ENCODE measurements around the gene SLC25A26. TPM values are rescaled to one million over a fixed set of nuclear protein-coding genes. Genes with fewer than 3 reads are reported as not detected.
A peak's percentile ranks its signal among the peaks of the same experiment; 100 is the strongest.
"Not testable (repeated sequence)": the region's sequence is repeated elsewhere in the genome, so short reads cannot be mapped to it uniquely, and the experiment has no call there.

Gene SLC25A26
- total RNA-seq, 2 donors from 2014 or later, result 27.1 to 32.6 TPM

DNA sequence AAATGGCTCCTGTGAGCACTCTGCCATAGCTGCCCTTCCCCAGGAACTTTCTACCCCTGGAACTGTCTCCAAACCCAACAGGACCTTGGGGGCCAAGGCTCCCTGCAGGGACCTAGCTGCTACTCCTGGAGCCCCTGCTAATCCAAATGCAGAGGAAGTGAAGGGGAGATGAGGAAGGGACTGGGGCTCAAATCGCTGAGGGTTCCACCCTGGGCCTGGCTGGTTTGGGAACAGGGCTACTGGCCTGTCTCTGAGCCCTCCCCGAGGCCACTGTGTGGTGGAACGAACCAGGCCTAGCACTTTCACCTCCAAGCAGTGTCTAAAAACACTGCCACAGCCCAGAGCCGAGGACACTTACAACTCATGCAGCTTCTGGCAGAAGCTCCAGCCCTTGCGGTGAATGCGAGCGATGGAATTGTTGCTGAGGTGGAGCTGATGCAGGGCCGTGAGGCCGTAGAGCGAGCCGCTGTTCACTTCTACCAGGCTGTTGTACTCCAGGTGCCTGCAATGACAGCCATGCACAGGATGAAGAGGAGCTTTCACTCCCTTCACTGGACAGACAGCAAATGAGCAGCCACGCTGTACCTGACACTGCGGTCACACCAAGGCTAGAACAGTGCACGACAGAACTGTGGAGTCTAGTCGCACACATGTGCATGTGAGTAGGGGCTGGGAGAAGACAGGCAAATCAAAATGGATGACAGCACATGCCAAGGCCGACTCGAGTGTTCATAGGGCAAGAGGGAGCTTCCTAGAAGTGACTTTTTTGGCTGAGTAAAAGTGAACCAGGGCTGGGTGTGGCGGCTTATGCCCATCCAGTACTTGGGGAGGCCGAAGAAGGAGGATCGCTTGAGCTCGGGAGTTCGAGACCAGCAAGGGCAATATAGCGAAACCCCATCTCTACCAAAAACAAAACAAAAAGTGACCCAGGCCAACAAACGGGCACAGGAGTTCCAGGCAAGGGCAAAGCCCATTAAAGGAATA lies 189.3 kb downstream of the SLC25A26 start:
- Mint-ChIP-seq H3K27ac (peak overlapping the region; percentile 74), H3K4me1 (peaks cover 4% of the 10 kb centered on the region), H3K9me3 (no peaks in the 10 kb centered on the region), H3K4me3 (no peak overlapping the region), H3K36me3 (ENCODE audit: low read depth) (peaks cover 99% of the 10 kb centered on the region), H3K27me3 (no peaks in the 10 kb centered on the region)
- ATAC-seq (replicated peaks), result no peak

DNA sequence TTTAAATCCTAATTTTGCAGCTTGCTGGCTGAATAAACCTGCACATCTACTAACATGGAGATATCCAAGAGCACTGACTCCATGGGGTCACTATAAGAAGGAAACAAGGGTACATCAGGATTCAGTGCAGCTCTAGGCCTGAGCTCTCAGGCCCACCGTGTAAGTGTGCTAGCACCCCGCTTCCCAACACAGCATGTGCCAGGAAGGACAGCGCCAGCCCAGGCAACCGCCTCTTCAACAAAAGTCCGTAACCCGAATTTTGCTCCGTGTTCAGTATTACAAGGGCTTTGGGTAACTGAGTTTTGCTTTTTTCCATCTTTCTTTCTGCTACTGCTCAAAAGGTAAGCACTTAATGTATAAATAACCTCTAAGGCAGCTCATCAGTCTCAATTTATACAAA lies 190.2 kb downstream of the SLC25A26 start:
- ATAC-seq (replicated peaks), result no peak
- Mint-ChIP-seq H3K4me1 (peaks cover 4% of the 10 kb centered on the region), H3K27ac (peak overlapping the region; percentile 74), H3K36me3 (ENCODE audit: low read depth) (peaks cover 100% of the 10 kb centered on the region), H3K4me3 (no peak overlapping the region), H3K9me3 (no peaks in the 10 kb centered on the region), H3K27me3 (no peaks in the 10 kb centered on the region)

DNA sequence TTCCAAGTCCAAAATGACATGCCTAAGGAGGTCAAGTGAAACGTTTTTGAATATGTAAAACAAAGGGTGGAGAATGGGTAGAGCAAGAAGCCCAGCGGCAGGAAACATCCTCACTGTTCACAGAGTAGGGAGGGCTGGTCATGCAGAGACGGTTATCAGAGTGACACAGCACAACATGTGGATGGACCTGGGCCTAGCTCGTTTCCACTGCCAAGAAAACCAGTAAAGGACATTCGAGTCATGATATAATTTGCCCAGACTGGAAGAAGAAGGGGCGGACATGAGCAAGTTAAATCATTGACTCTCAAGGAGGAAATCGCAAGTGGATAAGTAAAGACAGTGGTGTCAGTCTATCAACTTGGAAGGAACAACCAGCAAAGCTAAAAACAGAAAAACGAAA lies 190.7 kb downstream of the SLC25A26 start:
- H3K4me1 Mint-ChIP-seq, result peaks cover 4% of the 10 kb centered on the region
- H3K36me3 Mint-ChIP-seq (ENCODE audit: low read depth), result peaks cover 100% of the 10 kb centered on the region
- no peaks in the 10 kb centered on the region for H3K9me3 Mint-ChIP-seq
- peak overlapping the region; percentile 0 for H3K4me3 Mint-ChIP-seq
- H3K27me3 Mint-ChIP-seq, result no peaks in the 10 kb centered on the region
- no peak for ATAC-seq (replicated peaks)
- peak overlapping the region; percentile 74 for H3K27ac Mint-ChIP-seq

DNA sequence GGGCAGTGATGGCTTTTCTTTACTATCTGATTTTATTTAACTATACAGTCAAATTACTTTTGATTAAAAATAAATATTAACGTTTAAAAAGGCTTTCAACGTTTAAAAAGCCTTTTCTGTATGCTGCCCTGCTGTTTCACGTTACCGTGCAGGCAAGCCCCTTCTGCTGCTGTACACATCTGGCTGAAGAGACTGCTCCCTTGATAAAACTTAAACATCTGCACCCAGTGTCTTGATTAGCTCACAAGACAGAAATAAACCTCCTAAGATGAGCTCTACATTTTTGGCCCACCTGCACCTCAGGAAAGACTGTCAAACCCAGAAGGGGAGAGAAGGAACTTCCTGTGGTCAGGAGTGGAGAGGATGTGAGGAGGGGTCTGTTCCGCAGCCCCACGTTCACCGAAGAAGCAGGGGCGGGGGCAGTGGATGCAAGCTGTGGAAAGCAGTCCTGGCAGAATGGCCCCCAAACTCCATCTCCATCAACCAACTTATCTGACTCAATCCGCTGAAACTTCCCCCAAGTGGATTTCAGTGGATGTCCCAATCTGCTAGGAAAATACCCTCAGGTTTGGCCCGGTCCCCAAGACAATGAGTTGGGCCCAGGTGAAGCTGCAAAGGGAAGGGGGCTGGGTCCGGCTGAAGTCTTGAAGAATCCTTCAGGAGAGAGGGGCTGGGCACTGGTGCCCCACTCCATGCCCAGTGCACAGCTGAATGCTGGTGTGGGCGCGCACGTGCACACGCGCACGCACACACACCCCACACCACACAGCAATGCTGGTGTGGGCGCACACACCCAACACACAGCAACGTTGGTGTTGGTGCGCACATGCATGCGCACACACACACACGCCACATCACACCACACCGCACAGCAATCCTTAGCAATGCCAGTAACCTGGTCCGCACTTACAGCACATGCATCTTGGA lies 191.4 kb downstream of the SLC25A26 start:
- H3K27ac Mint-ChIP-seq, result peak overlapping the region; percentile 74
- no peak for ATAC-seq (replicated peaks)
- peaks cover 99% of the 10 kb centered on the region for H3K36me3 Mint-ChIP-seq (ENCODE audit: low read depth)
- H3K4me3 Mint-ChIP-seq, result peak overlapping the region; percentile 0
- peaks cover 4% of the 10 kb centered on the region for H3K4me1 Mint-ChIP-seq
- H3K9me3 Mint-ChIP-seq, result no peaks in the 10 kb centered on the region
- H3K27me3 Mint-ChIP-seq, result no peaks in the 10 kb centered on the region

DNA sequence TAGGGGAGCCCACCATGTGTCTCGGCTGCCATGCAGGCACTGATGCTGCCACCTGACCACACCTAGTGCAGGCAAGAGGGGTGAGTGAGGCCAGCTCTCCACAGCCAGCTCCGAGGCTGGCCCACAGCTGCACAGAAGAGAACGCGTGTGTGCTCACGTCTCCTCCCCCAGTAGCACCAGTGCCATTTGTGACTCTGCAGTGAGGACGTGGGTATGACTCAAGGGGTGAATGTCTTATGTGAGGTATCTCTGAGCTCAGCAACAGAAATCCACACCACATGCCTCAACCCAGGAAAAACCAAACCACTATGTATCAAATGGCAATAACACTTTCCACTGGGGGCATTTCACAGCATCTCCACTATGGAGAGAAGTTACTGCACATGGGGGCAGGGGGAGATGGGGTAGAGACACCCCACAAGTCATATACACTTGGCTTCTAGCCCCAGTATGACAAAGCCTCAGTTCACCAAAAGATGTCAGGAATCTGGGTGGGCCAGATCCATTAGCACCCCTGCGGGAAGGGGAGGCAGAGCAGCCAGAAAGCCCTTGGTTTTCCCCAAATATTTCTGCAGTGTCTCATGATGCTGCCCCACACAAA lies 192.4 kb downstream of the SLC25A26 start:
- no peak overlapping the region for H3K4me3 Mint-ChIP-seq
- H3K4me1 Mint-ChIP-seq, result peaks cover 9% of the 10 kb centered on the region
- ATAC-seq (replicated peaks), result peak; percentile 93
- H3K27me3 Mint-ChIP-seq, result no peaks in the 10 kb centered on the region
- peaks cover 97% of the 10 kb centered on the region for H3K36me3 Mint-ChIP-seq (ENCODE audit: low read depth)
- no peaks in the 10 kb centered on the region for H3K9me3 Mint-ChIP-seq
- peak overlapping the region; percentile 74 for H3K27ac Mint-ChIP-seq

DNA sequence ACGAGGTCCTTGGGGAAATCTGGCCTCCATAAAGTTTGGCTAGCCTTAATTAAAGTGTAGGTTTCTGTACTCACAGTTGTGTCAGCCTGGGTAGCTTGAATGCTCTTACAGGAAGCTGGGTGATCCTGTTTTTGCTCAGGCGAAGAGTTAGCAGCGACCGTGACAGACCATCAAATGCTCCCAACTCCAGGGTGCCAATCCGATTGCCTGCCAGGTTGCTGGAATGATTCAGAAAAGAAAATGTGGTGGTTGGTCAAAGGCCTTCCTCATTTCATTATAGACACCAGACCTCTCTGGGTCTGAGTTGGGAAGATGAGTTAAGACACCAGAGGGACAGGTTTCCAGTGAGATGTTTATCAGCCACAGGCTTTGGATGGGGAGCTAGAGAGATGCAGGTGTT lies 194.0 kb downstream of the SLC25A26 start:
- H3K27ac Mint-ChIP-seq, result no peak overlapping the region
- no peaks in the 10 kb centered on the region for H3K9me3 Mint-ChIP-seq
- peaks cover 96% of the 10 kb centered on the region for H3K36me3 Mint-ChIP-seq (ENCODE audit: low read depth)
- no peak for ATAC-seq (replicated peaks)
- peaks cover 11% of the 10 kb centered on the region for H3K4me1 Mint-ChIP-seq
- H3K27me3 Mint-ChIP-seq, result no peaks in the 10 kb centered on the region
- no peak overlapping the region for H3K4me3 Mint-ChIP-seq

DNA sequence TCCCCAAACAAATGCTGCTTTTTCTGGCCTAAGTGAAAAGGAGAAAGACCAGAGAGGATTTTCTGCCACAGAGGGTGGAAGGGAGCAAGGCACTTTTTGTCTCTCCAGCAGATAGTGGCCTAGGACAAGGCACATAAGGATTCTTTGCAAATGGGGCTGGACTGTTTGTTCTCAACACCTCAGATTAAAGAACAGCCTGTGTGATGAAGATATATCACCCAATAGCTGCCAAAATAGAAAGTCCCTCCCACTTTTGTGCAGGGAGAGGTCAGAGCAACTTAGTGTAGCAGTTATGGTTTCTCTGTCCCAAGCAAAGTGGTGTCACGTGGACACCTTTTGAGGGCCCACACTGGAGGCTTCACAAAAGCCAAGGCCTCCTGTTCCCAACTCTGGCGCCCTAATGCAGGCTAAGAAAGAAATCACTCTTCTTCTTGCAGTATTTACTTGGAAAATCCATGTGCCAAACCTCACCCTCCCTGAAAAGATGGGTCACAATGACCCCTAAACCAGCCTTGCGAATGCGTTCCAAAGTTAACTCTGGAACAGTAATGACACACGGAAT lies 195.1 kb downstream of the SLC25A26 start:
- H3K9me3 Mint-ChIP-seq, result no peaks in the 10 kb centered on the region
- H3K27me3 Mint-ChIP-seq, result no peaks in the 10 kb centered on the region
- H3K4me1 Mint-ChIP-seq, result peaks cover 22% of the 10 kb centered on the region
- peaks cover 96% of the 10 kb centered on the region for H3K36me3 Mint-ChIP-seq (ENCODE audit: low read depth)
- H3K4me3 Mint-ChIP-seq, result no peak overlapping the region
- peak overlapping the region; percentile 83 for H3K27ac Mint-ChIP-seq
- ATAC-seq (replicated peaks), result no peak

DNA sequence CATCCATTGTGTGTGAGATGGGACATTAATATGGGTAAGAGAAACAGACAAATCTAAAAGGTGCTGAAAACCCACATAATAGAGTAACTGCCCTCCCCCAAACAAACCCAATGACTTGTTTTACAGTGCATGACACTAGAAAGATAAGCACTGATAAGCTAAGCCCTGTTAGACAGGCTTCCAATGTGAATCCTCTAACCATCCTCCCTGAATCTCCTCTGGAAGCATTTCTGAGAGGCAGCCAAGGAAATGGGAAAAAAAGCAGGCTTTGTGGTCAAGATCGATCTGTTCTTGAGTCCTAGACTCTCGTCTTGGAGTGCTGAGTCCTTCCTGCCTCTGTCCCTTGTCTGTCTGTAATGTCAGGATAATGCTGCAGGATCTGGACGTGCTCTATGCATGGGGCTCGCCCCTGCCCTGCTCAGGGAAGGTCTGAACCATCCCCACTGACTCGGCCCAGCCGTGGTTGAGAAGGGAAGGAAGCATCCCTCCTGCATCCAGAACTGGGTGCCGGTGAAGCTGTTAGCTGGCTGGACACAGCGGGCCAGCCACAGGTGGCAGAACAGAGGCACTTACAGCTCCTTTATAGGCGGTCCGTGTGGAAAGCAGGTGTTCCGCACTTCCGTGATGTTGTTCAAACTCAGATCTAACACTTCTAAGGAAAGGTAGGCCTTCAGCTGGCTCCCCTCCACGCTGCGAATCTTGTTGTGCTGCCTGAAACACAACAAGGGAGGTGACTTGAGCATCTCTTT lies 195.9 kb downstream of the SLC25A26 start:
- no peak overlapping the region for H3K4me3 Mint-ChIP-seq

DNA sequence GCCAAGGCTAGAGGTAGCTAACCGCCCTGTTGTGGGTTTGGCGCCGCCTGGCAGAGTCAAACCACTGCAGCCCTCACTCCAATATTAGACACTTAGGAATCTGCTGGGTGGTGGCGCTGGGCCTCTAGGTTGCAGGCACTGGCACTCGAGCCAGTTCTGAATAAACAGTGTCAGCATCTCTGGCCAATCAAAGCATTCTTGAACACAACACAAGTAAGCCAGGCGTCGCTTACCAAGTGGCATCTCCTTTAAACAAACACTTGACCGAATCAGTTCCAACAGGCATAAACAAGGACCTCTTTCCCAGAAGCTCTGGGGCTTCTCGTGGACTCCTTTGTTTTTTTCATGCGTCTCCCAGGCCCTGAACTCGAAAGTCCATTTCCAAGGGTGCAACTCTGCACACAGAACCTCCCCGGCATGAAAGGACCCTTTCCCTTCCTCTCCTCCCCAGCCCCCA lies 197.7 kb downstream of the SLC25A26 start:
- Mint-ChIP-seq H3K4me1 (peaks cover 23% of the 10 kb centered on the region), H3K4me3 (no peak overlapping the region), H3K9me3 (no peaks in the 10 kb centered on the region), H3K27ac (peak overlapping the region; percentile 83), H3K27me3 (no peaks in the 10 kb centered on the region), H3K36me3 (ENCODE audit: low read depth) (peaks cover 96% of the 10 kb centered on the region)
- no peak for ATAC-seq (replicated peaks)

More for the DNA sequence above, 195.9 kb downstream of the SLC25A26 start:
- Mint-ChIP-seq H3K36me3 (ENCODE audit: low read depth) (peaks cover 96% of the 10 kb centered on the region), H3K27ac (peak overlapping the region; percentile 83), H3K27me3 (no peaks in the 10 kb centered on the region), H3K4me1 (peaks cover 24% of the 10 kb centered on the region), H3K9me3 (no peaks in the 10 kb centered on the region)
- ATAC-seq (replicated peaks), result no peak

DNA sequence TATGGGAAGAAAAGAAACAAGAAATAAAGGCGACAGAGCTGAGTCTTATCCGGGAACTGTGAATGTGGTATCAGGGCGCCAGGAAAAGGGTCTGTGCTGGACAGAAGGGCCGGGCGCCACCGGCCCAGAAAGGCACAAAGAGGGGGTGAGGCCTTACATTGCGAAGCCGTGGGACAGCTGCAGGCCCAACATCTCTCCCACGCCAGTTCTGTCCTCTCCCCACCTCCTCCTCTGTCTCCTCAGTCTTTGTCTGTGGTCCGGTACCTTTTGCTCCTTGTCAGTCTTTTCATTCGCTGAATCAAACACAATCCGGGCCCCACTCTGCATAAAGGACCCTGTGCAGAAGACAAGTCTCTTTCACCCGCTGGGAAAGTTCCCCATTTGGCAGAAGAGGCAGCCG lies 198.2 kb downstream of the SLC25A26 start:
- Mint-ChIP-seq H3K36me3 (ENCODE audit: low read depth) (peaks cover 96% of the 10 kb centered on the region), H3K4me3 (no peak overlapping the region), H3K9me3 (no peaks in the 10 kb centered on the region), H3K4me1 (peaks cover 27% of the 10 kb centered on the region), H3K27ac (peak overlapping the region; percentile 83), H3K27me3 (no peaks in the 10 kb centered on the region)
- ATAC-seq (replicated peaks), result no peak

DNA sequence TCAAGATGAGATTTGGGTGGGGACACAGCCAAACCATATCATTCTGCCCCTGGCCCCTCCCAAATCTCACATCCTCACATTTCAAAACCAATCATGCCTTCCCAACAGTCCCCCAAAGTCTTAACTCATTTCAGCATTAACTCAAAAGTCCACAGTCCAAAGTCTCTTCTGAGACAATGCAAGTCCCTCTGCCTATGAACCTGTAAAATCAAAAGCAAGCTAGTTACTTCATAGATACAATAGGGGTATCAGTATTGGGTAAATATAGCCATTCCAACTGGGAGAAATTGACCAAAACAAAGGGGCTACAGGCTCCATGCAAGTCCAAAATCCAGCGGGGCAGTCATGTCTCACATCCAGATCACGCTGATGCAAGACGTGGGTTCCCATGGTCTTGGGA lies 200.3 kb downstream of the SLC25A26 start:
- not testable (repeated sequence) for H3K9me3 Mint-ChIP-seq; H3K27me3 Mint-ChIP-seq; H3K4me3 Mint-ChIP-seq; ATAC-seq (replicated peaks)
- Mint-ChIP-seq H3K27ac (peak overlapping the region; percentile 83), H3K4me1 (peaks cover 43% of the 10 kb centered on the region), H3K36me3 (ENCODE audit: low read depth) (peaks cover 84% of the 10 kb centered on the region)

DNA sequence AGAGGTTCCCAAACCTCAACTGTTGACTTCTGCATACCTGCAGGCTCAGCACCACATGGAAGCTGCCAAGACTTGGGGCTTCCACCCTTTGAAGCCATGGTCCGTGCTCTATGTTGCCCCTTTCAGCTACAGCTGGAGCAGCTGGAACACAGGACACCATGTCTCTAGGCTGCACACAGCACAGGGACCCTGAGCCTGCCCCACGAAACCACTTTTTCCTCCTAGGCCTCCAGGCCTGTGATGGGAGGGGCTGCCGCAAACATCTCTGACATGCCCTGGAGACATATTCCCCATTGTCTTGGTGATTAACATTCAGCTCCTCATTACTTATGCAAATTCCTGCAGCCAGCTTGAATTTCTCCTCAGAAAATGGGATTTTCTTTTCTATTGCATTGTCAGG lies 201.1 kb downstream of the SLC25A26 start:
- not testable (repeated sequence) for H3K4me3 Mint-ChIP-seq; ATAC-seq (replicated peaks); H3K27ac Mint-ChIP-seq; H3K27me3 Mint-ChIP-seq; H3K9me3 Mint-ChIP-seq
- H3K4me1 Mint-ChIP-seq, result peaks cover 49% of the 10 kb centered on the region
- peaks cover 84% of the 10 kb centered on the region for H3K36me3 Mint-ChIP-seq (ENCODE audit: low read depth)

DNA sequence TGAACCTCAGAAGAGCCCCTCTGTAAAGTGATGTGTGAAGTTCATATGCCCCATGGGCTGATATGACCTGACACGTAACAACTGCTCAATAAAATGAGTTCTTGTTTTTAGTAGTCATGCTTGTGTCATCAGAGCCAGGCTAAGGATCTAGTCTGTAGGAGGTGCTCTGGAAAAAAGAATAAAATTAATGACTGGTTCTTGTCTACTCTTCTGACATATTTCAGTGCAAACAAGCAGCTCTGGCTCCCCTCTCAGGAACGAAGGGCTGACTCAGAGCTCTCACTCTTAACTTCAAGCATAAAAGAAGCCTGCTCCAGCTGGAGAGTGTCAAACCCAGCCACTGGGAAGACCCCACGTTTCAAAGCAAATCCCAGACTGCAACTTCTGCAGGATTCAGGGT lies 203.0 kb downstream of the SLC25A26 start:
- Mint-ChIP-seq H3K4me3 (peak overlapping the region; percentile 14), H3K27ac (peak overlapping the region; percentile 86), H3K9me3 (no peaks in the 10 kb centered on the region), H3K27me3 (no peaks in the 10 kb centered on the region), H3K36me3 (ENCODE audit: low read depth) (peaks cover 71% of the 10 kb centered on the region), H3K4me1 (peaks cover 51% of the 10 kb centered on the region)
- ATAC-seq (replicated peaks), result peak; percentile 89

All from activated T-helper 17 cell treated with anti-CD3 and anti-CD28 coated beads, Interleukin-2, amount 50 U/mL, for 72 hours (primary cell).